D721Med (cell line): ENCODE measurements around the gene PAFAH1B1.
"Not testable (repeated sequence)": the region's sequence is repeated elsewhere in the genome, so short reads cannot be mapped to it uniquely, and the experiment has no call there.

ENCODE experiments used
- DNase-seq: peaks from one replicate; pipeline ENCODE4 v3.0.0; 2011; ENCODE audit warnings: low spot score; ENCODE audit not compliant: insufficient read length
- FAIRE-seq: peaks from 2 replicates; lab custom pipeline; 2011; peaks lifted over from hg19 to GRCh38; lab: Jason Lieb, UNC
- CTCF ChIP-seq: IDR thresholded peaks from 2 replicates; pipeline ENCODE4 v1.5.1; 2012; ENCODE audit warnings: mild to moderate bottlenecking, control low read depth; ENCODE audit not compliant: insufficient read depth; ENCODE audit errors: missing control alignments

PAFAH1B1 gene

DNA sequence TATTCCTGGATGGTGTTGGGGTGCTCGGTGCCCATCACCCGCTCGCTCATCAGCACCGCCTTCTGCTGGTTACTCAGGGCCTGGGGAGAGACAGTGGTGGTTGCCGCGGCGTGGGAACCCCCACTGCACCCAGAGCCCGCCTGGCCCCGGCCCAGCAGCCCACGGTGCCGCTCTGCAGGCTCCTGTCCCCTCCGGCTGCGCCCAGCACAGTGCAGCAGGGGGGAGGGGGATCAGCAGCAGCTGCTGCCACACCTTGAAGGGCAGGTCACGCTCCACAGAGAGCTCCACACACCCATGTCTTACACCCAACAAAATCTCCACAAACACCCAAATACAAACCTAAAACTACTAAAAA is 99.3 kb downstream of the PAFAH1B1 start:
- no peak for DNase-seq
- no peak for TF ChIP-seq CTCF
- FAIRE-seq = no peak

DNA sequence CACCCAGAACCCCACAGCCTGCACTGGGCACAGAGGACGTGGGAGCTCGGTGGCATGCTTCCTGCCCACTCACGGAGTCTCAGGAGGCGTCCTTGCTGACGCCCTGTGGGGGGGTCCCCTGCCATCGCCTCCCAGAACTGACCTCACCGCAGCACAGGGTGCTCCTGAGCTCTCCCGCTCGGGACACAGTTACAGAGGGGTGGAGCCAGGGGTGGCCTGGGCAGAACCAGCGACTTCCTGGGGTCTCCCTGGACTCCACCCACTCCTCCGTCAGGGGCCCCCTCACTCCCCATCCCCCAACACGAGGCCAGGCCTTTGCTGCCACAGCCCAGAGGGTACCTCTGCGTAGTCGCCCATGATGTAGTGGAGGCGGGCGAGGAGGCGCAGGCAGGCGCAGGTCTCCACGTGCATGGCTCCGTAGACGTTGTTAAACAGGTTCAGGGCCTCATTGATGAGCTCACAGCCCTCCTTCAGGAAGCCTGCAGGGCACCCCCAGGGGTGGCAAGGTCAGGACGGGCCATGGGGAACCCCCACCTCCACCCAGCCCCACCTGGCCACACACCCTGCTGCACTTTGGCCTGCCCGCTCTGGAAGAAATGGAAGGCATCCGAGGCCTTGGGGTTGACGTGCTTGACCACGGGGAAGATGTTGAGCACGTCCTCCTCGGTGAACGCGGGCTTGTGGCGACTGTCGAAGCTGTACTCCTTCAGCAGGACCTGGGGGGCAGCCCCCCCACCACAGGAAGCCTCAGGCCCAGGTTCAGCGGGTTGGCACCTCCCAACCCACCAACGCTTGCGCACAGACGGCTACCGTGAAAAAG is 100.3 kb downstream of the PAFAH1B1 start:
- DNase-seq (no peak), FAIRE-seq (no peak)
- no peak for TF ChIP-seq CTCF

- FAIRE-seq = no peak
- no peak for DNase-seq
- TF ChIP-seq CTCF = no peak
Observed at GRCh38 chr17:2694381-2695242, 101.2 kb downstream of the PAFAH1B1 start.

DNA sequence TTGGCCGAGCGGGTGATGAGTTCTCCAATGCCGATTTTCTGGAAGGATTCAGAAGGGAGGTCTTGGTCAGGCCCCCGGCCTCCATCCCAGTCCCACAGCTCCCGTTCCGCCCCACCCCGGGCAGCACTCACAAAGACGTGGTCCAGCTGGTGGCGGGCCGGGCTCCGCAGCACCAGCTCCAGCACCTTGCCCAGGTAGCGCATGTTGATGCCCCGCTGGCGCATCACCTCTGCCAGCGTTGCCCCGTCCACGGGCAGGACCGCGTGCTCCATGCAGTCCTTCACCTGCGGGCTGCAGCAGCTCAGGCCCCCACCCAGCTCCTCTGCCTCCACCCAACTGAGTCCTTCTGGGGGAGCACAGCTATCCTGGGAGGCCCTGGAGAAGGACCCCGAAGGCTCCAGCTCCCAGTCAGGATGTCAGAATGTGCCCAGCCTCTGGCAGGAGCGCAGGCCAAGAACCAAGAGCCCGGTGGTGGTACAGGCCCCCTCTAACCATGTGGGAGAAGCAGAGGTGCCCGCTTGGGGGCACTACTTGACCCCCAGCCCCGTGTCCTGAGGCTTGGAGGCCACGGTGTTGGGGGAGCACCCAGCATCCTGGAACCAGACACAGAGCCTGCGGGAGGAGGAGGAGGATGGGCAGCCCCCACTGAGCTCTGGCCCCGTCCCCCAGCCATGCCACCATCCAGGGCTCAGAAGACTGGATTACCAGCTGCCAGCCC is 101.9 kb downstream of the PAFAH1B1 start:
- FAIRE-seq (no peak), DNase-seq (no peak)
- TF ChIP-seq CTCF = no peak

DNA sequence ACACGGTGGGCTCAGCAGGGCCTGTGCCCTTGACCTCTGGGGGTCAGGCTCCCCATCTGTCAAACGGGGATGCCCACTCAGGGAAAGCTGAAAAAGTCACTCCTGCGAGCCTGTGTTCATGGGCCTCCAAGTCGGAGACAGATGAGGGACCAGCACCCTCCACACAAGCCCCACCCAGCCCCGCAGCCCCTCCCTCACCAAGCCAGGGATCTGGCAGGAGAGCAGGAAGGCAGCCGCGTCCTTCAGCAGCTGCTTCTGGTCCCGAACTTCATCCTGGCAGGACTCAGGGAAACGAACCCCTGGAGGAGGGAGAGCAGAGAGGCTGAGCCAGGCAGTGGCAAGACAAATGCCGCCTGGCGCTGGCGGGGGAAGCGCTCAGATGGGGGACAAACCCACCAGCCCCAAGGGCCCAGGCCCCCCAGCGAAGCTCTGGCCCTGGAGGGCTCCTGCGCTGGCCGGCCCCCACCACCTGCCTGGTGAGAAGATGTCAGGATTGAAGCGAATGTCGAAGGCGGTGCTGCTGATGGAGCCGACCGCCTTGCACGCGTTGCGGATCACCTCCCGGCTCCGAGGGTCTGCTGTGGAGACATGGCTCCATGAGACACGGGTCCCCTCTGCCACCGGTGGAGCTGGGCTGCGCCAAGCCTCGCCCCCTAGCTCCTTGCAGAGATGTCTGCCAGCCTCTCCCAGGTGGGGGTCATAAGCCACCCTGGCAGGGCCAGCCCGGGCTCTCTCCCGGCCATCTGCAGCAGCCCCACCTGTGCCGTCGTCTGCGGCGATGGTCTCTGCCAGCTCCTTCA is 102.7 kb downstream of the PAFAH1B1 start:
- FAIRE-seq (no peak), DNase-seq (peak; percentile 15)
- no peak for TF ChIP-seq CTCF

DNA sequence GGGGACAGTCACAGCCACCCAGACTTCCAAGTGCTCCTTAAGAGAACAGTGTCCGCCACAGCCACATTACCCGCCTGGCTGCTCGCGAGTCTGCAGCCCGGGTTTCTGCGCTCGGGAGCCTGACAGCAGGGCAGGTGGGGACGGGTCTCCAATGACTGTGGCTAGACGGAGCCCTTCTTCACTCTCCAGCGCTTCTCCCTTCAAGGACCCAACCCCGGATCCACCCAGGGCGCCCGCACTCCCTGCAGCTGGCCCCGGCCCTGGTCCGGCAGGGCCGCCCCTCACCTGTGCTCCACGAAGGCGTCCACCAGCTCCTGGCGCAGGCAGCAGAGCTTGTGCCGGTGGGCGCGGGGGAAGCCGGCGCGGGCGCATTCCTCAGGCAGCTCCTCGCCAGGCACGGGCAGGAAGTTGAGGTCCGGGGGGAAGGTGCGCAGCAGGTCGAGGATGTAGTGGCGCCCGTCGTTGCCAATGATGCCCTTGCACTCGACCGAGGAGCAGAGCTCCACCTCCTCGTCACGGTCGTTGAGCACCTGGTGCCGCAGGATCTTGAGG is 104.2 kb downstream of the PAFAH1B1 start:
- peak; percentile 17 for DNase-seq
- no peak for TF ChIP-seq CTCF
- no peak for FAIRE-seq

DNA sequence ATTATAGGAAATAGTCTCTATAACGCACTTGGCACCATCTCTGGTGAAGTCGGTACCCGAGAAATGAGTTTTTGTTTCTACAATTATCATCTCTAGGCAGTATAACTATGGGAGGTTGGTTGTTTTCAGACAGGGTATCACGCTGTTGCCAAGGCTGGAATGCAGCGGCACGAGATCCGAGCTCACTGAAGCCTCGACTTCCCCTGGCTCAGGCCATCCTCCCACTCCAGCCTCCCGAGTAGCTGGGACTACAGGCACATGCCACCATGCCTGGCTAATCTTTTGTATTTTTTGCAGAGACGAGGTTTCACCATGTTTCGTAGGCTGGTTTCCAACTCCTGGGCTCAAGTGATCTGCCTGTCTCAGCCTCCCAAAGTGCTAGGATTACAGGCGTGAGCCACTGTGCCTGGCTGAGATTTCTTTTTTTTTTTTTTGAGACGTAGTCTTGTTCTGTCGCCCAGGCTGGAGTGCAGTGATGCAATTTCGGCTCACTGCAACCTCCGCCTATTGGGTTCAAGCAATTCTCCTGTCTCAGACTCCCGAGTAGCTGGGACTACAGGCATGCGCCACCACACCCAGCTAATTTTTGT is 105.9 kb downstream of the PAFAH1B1 start:
- DNase-seq, FAIRE-seq: not testable (repeated sequence)
